Measurements from ENCODE around the gene PRR27. TPM values are rescaled to one million over a fixed set of nuclear protein-coding genes. Genes with fewer than 3 reads are reported as not detected.
"Not testable (repeated sequence)": the region's sequence is repeated elsewhere in the genome, so short reads cannot be mapped to it uniquely, and the experiment has no call there.

PRR27 gene
- total RNA-seq, 1 experiment from 2014 or later = not detected

DNA sequence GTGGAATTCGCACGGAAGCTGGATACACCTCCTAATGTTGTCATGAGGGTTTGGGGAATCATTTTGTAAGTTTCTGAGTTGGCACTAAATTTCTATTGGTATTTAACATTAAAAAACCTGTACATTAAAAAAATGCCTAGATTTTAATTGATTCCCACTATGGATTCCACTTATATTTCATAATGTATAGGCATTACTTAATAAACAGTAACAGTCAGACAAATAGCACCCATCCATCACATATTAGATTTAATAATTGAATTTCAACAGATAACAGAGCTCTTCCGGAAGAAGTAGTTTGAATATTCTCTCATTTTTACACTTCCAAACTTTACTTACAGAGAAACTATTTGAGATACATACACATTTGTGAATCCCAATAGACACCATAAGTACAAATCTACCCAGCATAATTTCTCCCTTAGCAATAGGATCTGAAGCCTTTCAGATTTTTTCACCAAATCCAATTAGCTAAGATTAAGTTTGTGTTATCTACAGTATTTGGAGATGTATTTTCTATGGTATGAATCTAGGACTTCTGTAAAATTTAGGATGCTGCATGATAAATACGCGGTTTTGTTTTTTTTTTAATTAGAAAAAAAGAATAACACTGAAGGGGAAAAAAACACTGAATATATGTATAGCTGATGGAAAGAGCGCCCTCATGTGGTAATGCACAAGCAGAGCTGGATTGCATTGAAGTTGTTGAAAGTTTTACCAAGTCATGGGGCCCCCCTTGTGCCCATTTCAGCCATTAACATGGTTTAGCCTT, 29.3 kb downstream of the PRR27 start:
- H3K27me3 ChIP-seq (ENCODE audit: control insufficient read depth, insufficient read depth, low read length) = no peaks in the 10 kb centered on the region
- no peak overlapping the region for H3K4me3 ChIP-seq (ENCODE audit: insufficient read depth, low read depth, low read length)
- no peaks in the 10 kb centered on the region for H3K36me3 ChIP-seq (replicated peaks; ENCODE audit: control insufficient read depth, insufficient read depth, low read length)
- peak; percentile 3 for DNase-seq

DNA sequence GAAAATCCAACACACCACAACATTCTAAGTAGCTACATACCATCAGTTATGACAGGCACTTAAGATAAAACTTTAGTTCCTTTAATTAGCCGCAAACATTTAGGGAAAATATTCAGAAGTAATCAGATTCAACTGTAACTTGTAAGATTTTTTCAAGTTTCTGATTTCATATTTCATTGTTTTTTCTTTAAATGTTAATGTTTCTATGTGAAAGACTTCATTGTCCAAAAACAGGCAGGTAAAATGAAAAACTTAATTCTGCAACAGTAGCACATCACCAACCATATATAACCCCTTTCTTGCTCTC, 29.9 kb downstream of the PRR27 start:
- Histone ChIP-seq H3K27me3 (ENCODE audit: control insufficient read depth, insufficient read depth, low read length) (no peaks in the 10 kb centered on the region), H3K4me3 (ENCODE audit: insufficient read depth, low read depth, low read length) (no peak overlapping the region), H3K36me3 (replicated peaks; ENCODE audit: control insufficient read depth, insufficient read depth, low read length) (no peaks in the 10 kb centered on the region)
- no peak for DNase-seq

DNA sequence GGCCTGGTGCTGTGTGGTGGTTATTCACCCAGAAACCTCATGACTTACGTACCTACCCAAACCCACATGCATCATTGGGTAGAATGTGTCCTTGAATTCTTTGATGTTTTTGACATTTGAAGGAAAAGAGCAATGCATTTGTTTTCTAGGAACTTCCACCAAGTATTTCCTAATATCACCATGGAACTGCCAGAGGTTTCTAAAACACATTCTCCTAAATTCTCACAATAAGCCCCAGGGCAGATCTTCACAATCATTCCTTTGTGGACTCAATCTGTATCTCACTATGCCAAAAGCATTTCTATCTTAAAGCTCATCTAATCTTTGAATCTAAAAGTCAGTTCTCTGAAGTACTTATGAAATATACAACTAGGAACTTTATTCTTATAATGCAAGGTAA, 33.2 kb downstream of the PRR27 start:
- DNase-seq = no peak
- H3K4me3 ChIP-seq (ENCODE audit: insufficient read depth, low read depth, low read length) = no peak overlapping the region
- H3K27me3 ChIP-seq (ENCODE audit: control insufficient read depth, insufficient read depth, low read length) = no peaks in the 10 kb centered on the region
- no peaks in the 10 kb centered on the region for H3K36me3 ChIP-seq (replicated peaks; ENCODE audit: control insufficient read depth, insufficient read depth, low read length)

DNA sequence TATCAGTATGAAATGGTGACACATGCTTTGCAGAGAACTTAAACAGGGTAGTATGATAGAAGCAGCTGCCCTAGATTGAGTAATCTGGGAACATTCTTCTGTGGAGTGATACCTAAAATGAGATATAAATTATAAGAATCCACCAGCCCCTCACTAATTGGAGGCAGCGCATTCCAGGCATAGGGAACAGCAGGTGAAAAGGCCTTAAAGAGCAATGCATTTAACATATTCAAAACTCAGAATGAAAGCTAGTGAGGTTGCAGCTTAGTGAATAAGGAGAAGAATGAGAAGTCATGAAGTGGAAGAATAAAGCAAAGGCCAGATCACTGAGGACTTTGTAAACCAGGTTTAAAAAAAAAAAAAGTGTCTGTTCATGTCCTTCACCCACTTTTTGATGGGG, 36.5 kb downstream of the PRR27 start:
- no peak overlapping the region for H3K4me3 ChIP-seq (ENCODE audit: insufficient read depth, low read depth, low read length)
- DNase-seq = no peak
- no peaks in the 10 kb centered on the region for H3K27me3 ChIP-seq (ENCODE audit: control insufficient read depth, insufficient read depth, low read length)
- no peaks in the 10 kb centered on the region for H3K36me3 ChIP-seq (replicated peaks; ENCODE audit: control insufficient read depth, insufficient read depth, low read length)

GRCh38 chr4:70191647-70192046, 37.6 kb downstream of the PRR27 start:
- H3K27me3 ChIP-seq (ENCODE audit: control insufficient read depth, insufficient read depth, low read length) = no peaks in the 10 kb centered on the region
- no peak for DNase-seq
- H3K36me3 ChIP-seq (replicated peaks; ENCODE audit: control insufficient read depth, insufficient read depth, low read length) = no peaks in the 10 kb centered on the region
- H3K4me3 ChIP-seq (ENCODE audit: insufficient read depth, low read depth, low read length) = no peak overlapping the region

DNA sequence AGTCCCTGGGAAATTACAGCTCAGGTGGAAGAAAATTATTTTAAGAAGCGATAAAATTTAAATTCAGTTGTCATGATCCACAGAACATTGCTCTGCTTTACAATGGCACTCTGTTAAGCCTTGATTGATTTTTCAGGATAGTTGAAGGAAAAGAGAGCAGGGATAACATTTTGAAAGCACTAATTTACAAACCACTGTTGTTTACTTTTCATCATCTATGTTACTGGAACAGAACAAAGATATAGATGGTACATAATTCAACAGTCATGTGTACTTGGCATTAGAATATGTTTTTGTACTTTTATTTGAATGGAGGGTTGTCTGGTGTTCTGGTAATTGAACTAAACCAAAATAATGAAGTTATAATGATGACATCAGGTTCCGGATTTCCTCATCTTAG, 38.9 kb downstream of the PRR27 start:
- no peaks in the 10 kb centered on the region for H3K27me3 ChIP-seq (ENCODE audit: control insufficient read depth, insufficient read depth, low read length)
- no peak for DNase-seq
- H3K4me3 ChIP-seq (ENCODE audit: insufficient read depth, low read depth, low read length) = no peak overlapping the region
- no peaks in the 10 kb centered on the region for H3K36me3 ChIP-seq (replicated peaks; ENCODE audit: control insufficient read depth, insufficient read depth, low read length)

DNA sequence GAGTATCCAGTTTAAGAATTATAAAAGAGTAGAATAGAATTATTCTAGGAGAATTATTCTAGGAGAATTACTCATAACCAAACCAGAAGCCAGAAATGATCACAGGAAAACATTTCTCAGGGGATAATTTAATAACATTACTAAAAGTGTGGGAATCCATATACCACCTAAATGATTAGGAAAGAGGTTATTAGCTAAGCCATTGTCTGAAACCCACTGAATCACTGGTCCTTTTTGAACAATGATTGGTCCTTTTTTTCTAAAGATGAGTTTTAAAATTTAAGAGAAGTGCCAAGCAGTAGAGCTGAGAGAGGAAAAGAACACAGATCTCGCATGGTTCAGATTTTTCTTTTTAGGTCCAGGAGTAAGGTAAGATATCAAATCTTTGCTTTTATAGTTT, 41.4 kb downstream of the PRR27 start, which contains the start of gene ODAM:
Gene ODAM, plus strand, starts transcription at position 301 of the 400 bp plus-strand sequence. CDS start 819 bp downstream, outside the sequence.
- Histone ChIP-seq H3K27me3 (ENCODE audit: control insufficient read depth, insufficient read depth, low read length) (no peaks in the 10 kb centered on the region), H3K36me3 (replicated peaks; ENCODE audit: control insufficient read depth, insufficient read depth, low read length) (no peaks in the 10 kb centered on the region), H3K4me3 (ENCODE audit: insufficient read depth, low read depth, low read length) (no peak within 1 kb of the TSS)
- no peak for DNase-seq

GRCh38 chr4:70196857-70197256, 42.8 kb downstream of the PRR27 start:
- no peaks in the 10 kb centered on the region for H3K27me3 ChIP-seq (ENCODE audit: control insufficient read depth, insufficient read depth, low read length)
- DNase-seq = no peak
- no peak overlapping the region for H3K4me3 ChIP-seq (ENCODE audit: insufficient read depth, low read depth, low read length)
- no peaks in the 10 kb centered on the region for H3K36me3 ChIP-seq (replicated peaks; ENCODE audit: control insufficient read depth, insufficient read depth, low read length)

DNA sequence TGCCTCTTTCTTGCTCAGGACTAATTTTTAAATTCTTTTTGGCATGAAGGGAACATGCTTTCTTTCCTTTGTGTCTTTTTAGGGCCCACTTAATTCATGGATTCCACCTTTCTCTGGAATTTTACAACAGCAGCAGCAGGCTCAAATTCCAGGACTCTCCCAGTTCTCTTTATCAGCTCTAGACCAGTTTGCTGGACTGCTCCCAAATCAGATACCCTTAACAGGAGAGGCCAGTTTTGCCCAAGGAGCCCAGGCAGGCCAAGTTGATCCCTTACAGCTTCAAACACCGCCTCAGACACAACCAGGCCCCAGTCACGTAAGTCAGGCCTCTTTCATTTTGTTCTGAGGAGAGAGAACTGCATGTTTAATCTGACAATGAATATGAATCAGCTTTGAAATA, 43.8 kb downstream of the PRR27 start:
- Histone ChIP-seq H3K36me3 (replicated peaks; ENCODE audit: control insufficient read depth, insufficient read depth, low read length) (no peaks in the 10 kb centered on the region), H3K27me3 (ENCODE audit: control insufficient read depth, insufficient read depth, low read length) (no peaks in the 10 kb centered on the region), H3K4me3 (ENCODE audit: insufficient read depth, low read depth, low read length) (no peak overlapping the region)
- DNase-seq = no peak

DNA sequence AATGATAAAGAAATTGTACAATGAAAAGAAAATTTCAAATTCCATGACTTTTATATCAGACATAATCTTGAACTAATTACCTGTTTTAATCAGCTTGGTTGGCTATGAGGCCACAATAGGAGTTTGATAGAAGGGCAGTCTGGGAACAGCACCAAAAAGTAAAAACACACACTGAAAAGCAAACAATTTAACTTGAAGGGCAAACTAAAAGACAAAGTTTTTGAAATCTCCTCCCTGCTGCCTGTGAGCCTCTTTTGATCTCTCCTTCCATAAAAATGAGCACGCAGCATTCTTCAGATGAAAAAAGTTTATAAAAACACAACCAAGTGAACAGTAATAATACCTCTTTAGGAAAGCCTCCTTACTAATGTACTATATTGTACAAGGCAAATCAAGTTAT, 49.6 kb downstream of the PRR27 start:
- Histone ChIP-seq H3K36me3 (replicated peaks; ENCODE audit: control insufficient read depth, insufficient read depth, low read length) (no peaks in the 10 kb centered on the region), H3K4me3 (ENCODE audit: insufficient read depth, low read depth, low read length) (no peak overlapping the region), H3K27me3 (ENCODE audit: control insufficient read depth, insufficient read depth, low read length) (no peaks in the 10 kb centered on the region)
- no peak for DNase-seq

- not testable (repeated sequence) for DNase-seq; H3K36me3 ChIP-seq (replicated peaks; ENCODE audit: control insufficient read depth, insufficient read depth, low read length); H3K4me3 ChIP-seq (ENCODE audit: insufficient read depth, low read depth, low read length); H3K27me3 ChIP-seq (ENCODE audit: control insufficient read depth, insufficient read depth, low read length)
These were observed 58.7 kb downstream of the PRR27 start for GRCh38 chr4:70212752-70213151.

Other genes starting within 250 kb of the PRR27 start
- not detected in 2 replicates for gene CSN1S1, start 223.2 kb upstream of the PRR27 start, total RNA-seq (2014; rRNA removed; shearing (Covaris generic))
- not detected in 2 replicates for gene CSN2, start 188.5 kb upstream of the PRR27 start, total RNA-seq (2014; rRNA removed; shearing (Covaris generic))
- gene STATH, start 158.3 kb upstream of the PRR27 start, total RNA-seq (2014; rRNA removed; shearing (Covaris generic)) = not detected in 2 replicates
- gene HTN3, start 125.8 kb upstream of the PRR27 start, total RNA-seq (2014; rRNA removed; shearing (Covaris generic)) = not detected in 2 replicates
- gene HTN1, start 103.8 kb upstream of the PRR27 start, total RNA-seq (2014; rRNA removed; shearing (Covaris generic)) = not detected in 2 replicates
- gene ODAM, start 41.5 kb downstream of the PRR27 start, total RNA-seq (2014; rRNA removed; shearing (Covaris generic)) = not detected in 2 replicates
- gene FDCSP, start 71.9 kb downstream of the PRR27 start, total RNA-seq (2014; rRNA removed; shearing (Covaris generic)) = not detected in 2 replicates
- not detected in 2 replicates for gene CSN3, start 88.4 kb downstream of the PRR27 start, total RNA-seq (2014; rRNA removed; shearing (Covaris generic))
- not detected in 2 replicates for gene CABS1, start 180.7 kb downstream of the PRR27 start, total RNA-seq (2014; rRNA removed; shearing (Covaris generic))
- gene SMR3A, start 206.5 kb downstream of the PRR27 start, total RNA-seq (2014; rRNA removed; shearing (Covaris generic)) = not detected in 2 replicates
- not detected in 2 replicates for gene SMR3B, start 228.9 kb downstream of the PRR27 start, total RNA-seq (2014; rRNA removed; shearing (Covaris generic))
- not detected in 2 replicates for gene OPRPN, start 243.7 kb downstream of the PRR27 start, total RNA-seq (2014; rRNA removed; shearing (Covaris generic))